K562 (cell line): Measurements from ENCODE around the gene SNCB. TPM values are rescaled to one million over a fixed set of nuclear protein-coding genes. Genes with fewer than 3 reads are reported as not detected.

Experiments
- ATAC-seq: fragments of 200-7000 bp; cut with Tn5 transposase; 3 replicates; pipeline ENCODE4 v1.9.1; 2020; ENCODE audit warnings: moderate library complexity
- BruUV-seq: library from RNA; stranded (reverse); fragments of 400-500 nt; replicated peaks from 2 replicates; lab custom pipeline; 2021; lab: Mats Ljungman, UMichigan
- CTCF ChIA-PET: fragments of 300-600 bp; formaldehyde crosslinking; extraction: SDS; loops from one replicate; lab custom pipeline; 2021; ENCODE audit warnings: low intra/inter-chr PET ratio; lab: Yijun Ruan, JAX
- POLR2A ChIA-PET: fragments of 300-600, 350-650 bp; sonication (Branson Sonifier 250); formaldehyde crosslinking; extraction: SDS; loops from one replicate; lab custom pipeline; 2021; ENCODE audit warnings: antibody characterized with exemption, inconsistent platforms; lab: Yijun Ruan, JAX
- DNase-seq, 4 experiments: peaks; one replicate each; pipeline versions ENCODE4 v3.0.0 to v3.0.0-alpha.2; 2011 to 2018; ENCODE audit warnings: low spot score in 3 of 4, mixed read lengths in 3 of 4; ENCODE audit errors: extremely low read depth in 1 of 4
- FAIRE-seq: peaks from 2 replicates; lab custom pipeline; 2011; peaks lifted over from hg19 to GRCh38; lab: Jason Lieb, UNC
- H2AFZ ChIP-seq: 2 replicates; pipeline ENCODE4 v1.6.0; 2011; ENCODE audit warnings: low read depth, low read length, control low read depth, inconsistent platforms
- H3K27ac ChIP-seq: fragments of 200-600 bp; 3 replicates; pipeline ENCODE4 v1.8.0; 2011; ENCODE audit warnings: low read depth, mild to moderate bottlenecking, control low read depth, inconsistent platforms, low read length, moderate library complexity, mixed read lengths; ENCODE audit errors: extremely low read depth
- H3K27me3 ChIP-seq, 2 experiments: fragments of 300-600 bp in 1 of 2; 2 replicates in 1 of 2; 3 replicates in 1 of 2; pipeline versions ENCODE4 v1.6.0 to v1.8.0; 2011; ENCODE audit warnings: inconsistent platforms in 2 of 2, low read length in 2 of 2, mild to moderate bottlenecking in 1 of 2, mixed read lengths in 1 of 2, moderate library complexity in 1 of 2; ENCODE audit not compliant: control insufficient read depth in 2 of 2, insufficient read depth in 2 of 2
- H3K36me3 ChIP-seq: fragments of 300-600 bp; 3 replicates; pipeline ENCODE4 v1.8.0; 2011; ENCODE audit warnings: mild to moderate bottlenecking, low read length, inconsistent platforms; ENCODE audit not compliant: control insufficient read depth, insufficient read depth
- H3K4me1 ChIP-seq, 2 experiments: fragments of 200-600 bp in 1 of 2; replicated peaks in 1 of 2; 2 replicates in 1 of 2; 3 replicates in 1 of 2; pipeline versions ENCODE4 v1.5.1 to v1.8.0; 2011; ENCODE audit warnings: inconsistent platforms in 2 of 2, low read length in 2 of 2, mild to moderate bottlenecking in 1 of 2, mixed read lengths in 1 of 2, moderate library complexity in 1 of 2; ENCODE audit not compliant: control insufficient read depth in 2 of 2, insufficient read depth in 2 of 2
- H3K4me2 ChIP-seq: 2 replicates; pipeline ENCODE4 v1.6.1; 2011; ENCODE audit warnings: low read length, control low read depth, inconsistent platforms, mixed read lengths; ENCODE audit not compliant: insufficient read depth
- H3K4me3 ChIP-seq: fragments of 200-600 bp; sonication (generic), shearing (Covaris generic); 2 replicates; pipeline ENCODE4 v1.5.1; 2016; ENCODE audit warnings: control low read depth, inconsistent platforms
- H3K79me2 ChIP-seq: fragments of 200-600 bp; 3 replicates; pipeline ENCODE4 v1.8.0; 2011; ENCODE audit warnings: low read length, inconsistent platforms; ENCODE audit not compliant: control insufficient read depth, insufficient read depth
- H3K9ac ChIP-seq, 2 experiments: 2 replicates each; pipeline versions ENCODE4 v1.6.0 to v1.6.1; 2011; ENCODE audit warnings: low read depth in 2 of 2, low read length in 2 of 2, control low read depth in 1 of 2, inconsistent platforms in 1 of 2, mild to moderate bottlenecking in 1 of 2, mixed read lengths in 1 of 2; ENCODE audit not compliant: insufficient read depth in 1 of 2
- H3K9me1 ChIP-seq: one replicate; pipeline ENCODE4 v1.6.0; 2011; ENCODE audit warnings: inconsistent platforms, mild to moderate bottlenecking, low read length, moderate library complexity; ENCODE audit not compliant: control insufficient read depth, insufficient read depth
- H3K9me3 ChIP-seq: replicated peaks from 2 replicates; pipeline ENCODE4 v1.5.1; 2011; ENCODE audit warnings: low read depth, low read length, inconsistent platforms; ENCODE audit not compliant: control insufficient read depth, insufficient read depth
- H4K20me1 ChIP-seq: replicated peaks from 2 replicates; pipeline ENCODE4 v1.6.1; 2011; ENCODE audit warnings: low read length, inconsistent platforms, mixed read lengths; ENCODE audit not compliant: control insufficient read depth, insufficient read depth
- ARID4B ChIP-seq: sonication (generic); formaldehyde crosslinking; IDR thresholded peaks from 2 replicates; pipeline ENCODE4 v1.8.0; 2022; ENCODE audit warnings: mild to moderate bottlenecking, missing genetic modification reagents
- RBFOX2 ChIP-seq: fragments of 200-400 bp; formaldehyde crosslinking; IDR thresholded peaks from 2 replicates; pipeline ENCODE4 v1.6.1; 2017; ENCODE audit warnings: low read depth, mild to moderate bottlenecking, low read length, moderate library complexity
- TBP ChIP-seq: optimal IDR thresholded peaks from 2 replicates; pipeline ENCODE3; 2011; ENCODE audit warnings: low read depth, low read length, improper control_type of control experiment
- XRCC5 ChIP-seq: fragments of 200-400 bp; formaldehyde crosslinking; IDR thresholded peaks from 2 replicates; pipeline ENCODE4 v1.6.1; 2017; ENCODE audit warnings: low read depth, mild to moderate bottlenecking, low read length
- ZNF583 ChIP-seq: fragments of 250-450 bp; sonication (Bioruptor Pico); IDR thresholded peaks from 2 replicates; pipeline ENCODE4 v1.4.0; 2020
- WGBS: fragments of 100-300 bp; shearing (Covaris generic); methylation state at CpG from one replicate; pipeline ENCODE4 v1.1.6; 2016; ENCODE audit warnings: low coverage, mixed read lengths; ENCODE audit not compliant: insufficient coverage; ENCODE audit errors: missing lambda C conversion rate; 5-methylcytosine and 5-hydroxymethylcytosine counted together
- in situ Hi-C: fragments of 300-500 bp; cut with MboI; formaldehyde crosslinking; loops from 4 replicates; pipeline ENCODE4 v1.15.0; 2018; ENCODE audit warnings: inconsistent platforms, mixed read lengths
- intact Hi-C: fragments of 100-400 bp; cut with micrococcal nuclease; formaldehyde crosslinking; loops from 2 replicates; pipeline ENCODE4 v1.14.2; 2022
- polyA plus RNA-seq, 8 experiments: library from polyadenylated mRNA; depleted of rRNA in 4 of 8; stranded (reverse) in 5 of 8; unstranded in 3 of 8; fragments of >200 nt; fragmentation: Nextera tagmentation in 2 of 8; fragmentation: Illumina TruSeq in 1 of 8; extraction: Ambion mirVana in 2 of 8; extraction: Trizol in 1 of 8; gene quantifications; 2 replicates each; pipeline versions ENCODE4 v1.2.1 to v1.2.3, GENCODE V29; 2011 to 2014; ENCODE audit warnings: inconsistent platforms in 1 of 8, missing spikeins in 1 of 8
- total RNA-seq, 7 experiments: library from RNA; depleted of rRNA in 6 of 7; stranded (reverse); fragments of >200 nt in 6 of 7; fragmentation: Illumina TruSeq in 2 of 7; extraction: Trizol in 2 of 7; gene quantifications; 2 replicates each; pipeline versions ENCODE4 v1.2.1 to v1.2.3, GENCODE V29; 2011 to 2021; ENCODE audit warnings: low replicate concordance in 1 of 7

Gene SNCB
- total and polyA plus RNA-seq, 9 of the 15 experiments (the other 6 are each of a cell fraction or from before 2014, with no cell fraction given): not detected

DNA sequence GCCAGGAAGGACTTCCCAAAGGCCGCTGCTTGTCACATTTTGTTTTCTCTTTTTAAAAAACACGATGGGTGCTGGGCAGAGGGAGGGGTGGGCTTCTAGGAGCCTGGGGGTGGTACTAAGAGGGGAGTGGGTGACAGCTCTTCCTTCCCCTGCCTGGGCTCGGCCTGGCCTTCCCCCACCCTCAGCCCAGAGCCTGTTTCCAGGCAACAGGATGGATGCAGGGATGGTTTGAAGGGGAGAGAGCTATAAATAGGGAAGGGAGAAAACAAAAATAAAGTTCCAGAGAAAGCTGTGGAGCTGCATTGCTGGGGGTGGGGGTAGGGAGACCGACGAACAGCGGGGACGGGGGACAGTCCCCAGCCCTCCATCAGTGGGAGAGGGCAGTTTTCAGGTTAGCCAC is 13.8 kb downstream of the SNCB start:
- CTCF ChIA-PET: no interaction called here
- no peaks in the 10 kb centered on the region for H3K9me3 ChIP-seq
- POLR2A ChIA-PET: interaction anchor here (0.6 to 0.8 kb wide), 4 partner anchors 10 to 79 kb away, joined by 3 read pairs; no protein-coding TSS in a partner anchor
- H4K20me1 ChIP-seq: peaks cover 6% of the 10 kb centered on the region; the same call in 1 of the 2 replicates
- in situ Hi-C loops: no loop called here
- no peak for TF ChIP-seq TBP
- TF ChIP-seq RBFOX2: no peak
- no peak for TF ChIP-seq ZNF583
- no peak for TF ChIP-seq ARID4B (CRISPR knock-in tag)
- no peak for TF ChIP-seq XRCC5
- BruUV-seq: no TSS peak
- 2% methylated on average over 7 of the region's 7 CpGs for WGBS
- intact Hi-C loops: loop anchor here (5.0 kb wide), 1 partner anchor 199 kb away; the partner anchor contains the start of gene CLTB
- H3K27ac ChIP-seq: no peak overlapping the region
- peaks cover 2% of the 10 kb centered on the region for H3K9me1 ChIP-seq
- no peak for DNase-seq
- ATAC-seq: no peak
- no peak overlapping the region for H2AFZ ChIP-seq
- peak overlapping the region in 1 of 2 experiments; percentile 20; a peak in 1 of 4 replicates for H3K9ac ChIP-seq
- H3K79me2 ChIP-seq: no peaks in the 10 kb centered on the region
- no peak overlapping the region for H3K4me3 ChIP-seq
- FAIRE-seq: no peak
- H3K36me3 ChIP-seq: no peaks in the 10 kb centered on the region
- H3K4me1 ChIP-seq: peaks cover 11 to 29% of the 10 kb centered on the region in 2 experiments
- H3K4me2 ChIP-seq: no peak overlapping the region
- H3K27me3 ChIP-seq: peaks cover 19 to 48% of the 10 kb centered on the region in 2 experiments
